Immature natural killer cell (primary cell): ENCODE measurements around the gene CCL28. TPM values are rescaled to one million over a fixed set of nuclear protein-coding genes. Genes with fewer than 3 reads are reported as not detected.
A peak's percentile ranks its signal among the peaks of the same experiment; 100 is the strongest.
"Not testable (repeated sequence)": the region's sequence is repeated elsewhere in the genome, so short reads cannot be mapped to it uniquely, and the experiment has no call there.

Experiments used
- DNase-seq, 3 donors: peaks; one replicate each; pipeline ENCODE4 v3.0.0; 2022; ENCODE audit warnings: mixed read lengths in 1 of 3
- H3K27ac Mint-ChIP-seq, 6 donors: one replicate each; pipeline ENCODE4 v1.8.0; 2020; ENCODE audit warnings: mixed read lengths in 6 of 6, mild to moderate bottlenecking in 5 of 6, inconsistent platforms in 4 of 6, moderate library complexity in 3 of 6
- H3K27me3 Mint-ChIP-seq, 3 donors: one replicate each; pipeline ENCODE4 v1.8.0; 2020 to 2021; ENCODE audit warnings: low read depth in 3 of 3, mild to moderate bottlenecking in 3 of 3, mixed read lengths in 3 of 3, moderate library complexity in 3 of 3, inconsistent platforms in 1 of 3
- H3K36me3 Mint-ChIP-seq, 3 donors: one replicate each; pipeline ENCODE4 v1.8.0; 2020; ENCODE audit warnings: mixed read lengths in 3 of 3, inconsistent platforms in 2 of 3, mild to moderate bottlenecking in 2 of 3
- H3K4me1 Mint-ChIP-seq, 2 donors: one replicate each; pipeline ENCODE4 v1.8.0; 2020; ENCODE audit warnings: inconsistent platforms in 2 of 2, mild to moderate bottlenecking in 2 of 2, mixed read lengths in 2 of 2, moderate library complexity in 1 of 2
- H3K4me3 Mint-ChIP-seq, 5 donors: one replicate each; pipeline ENCODE4 v1.8.0; 2020; ENCODE audit warnings: mild to moderate bottlenecking in 5 of 5, mixed read lengths in 5 of 5, inconsistent platforms in 3 of 5, moderate library complexity in 3 of 5
- H3K9me3 Mint-ChIP-seq, 6 donors: one replicate each; pipeline ENCODE4 v1.8.0; 2020; ENCODE audit warnings: mild to moderate bottlenecking in 6 of 6, mixed read lengths in 6 of 6, inconsistent platforms in 4 of 6, moderate library complexity in 3 of 6
- polyA plus RNA-seq, 3 donors: library from polyadenylated mRNA; unstranded; fragments of 300-500 nt; fragmentation: Illumina TruSeq; gene quantifications; one replicate each; pipeline ENCODE4 v1.2.3, GENCODE V29; 2021

CCL28 gene
- polyA plus RNA-seq, 3 donors from 2014 or later, result 5.0 to 12.1 (median 8.6) TPM

DNA sequence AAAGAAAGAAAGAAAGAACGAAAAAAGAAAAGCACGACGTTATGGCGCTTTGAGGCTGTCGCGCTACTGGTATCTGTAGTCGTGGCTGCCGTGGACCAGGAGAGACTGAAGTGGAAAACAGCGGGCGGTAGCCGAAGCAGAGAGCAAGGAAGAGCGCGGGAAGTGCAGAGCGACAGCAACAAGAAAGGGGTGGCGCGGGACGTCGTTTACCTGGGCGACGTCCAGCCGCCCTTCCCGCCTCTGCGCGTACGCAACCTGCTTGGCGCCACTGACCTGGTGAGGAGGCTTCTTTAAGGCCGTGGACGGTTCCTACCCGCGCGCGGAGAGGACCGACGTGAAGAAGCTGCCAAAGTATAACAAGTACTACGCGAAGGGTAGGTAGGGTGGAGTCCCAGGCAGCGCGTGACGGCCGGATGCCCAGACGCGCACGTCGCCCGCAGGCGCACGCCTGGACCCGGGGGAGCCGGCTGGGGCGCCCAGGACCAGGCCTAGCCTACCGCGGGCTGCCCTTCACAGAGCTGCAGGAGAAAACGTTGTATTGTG, 15.4 kb downstream of the CCL28 start:
- peaks cover 0 to 4% (median 0%) of the 10 kb centered on the region in 3 donors for H3K36me3 Mint-ChIP-seq
- peaks cover 0 to 2% (median 0%) of the 10 kb centered on the region in 3 donors for H3K27me3 Mint-ChIP-seq
- H3K27ac Mint-ChIP-seq, result peak overlapping the region; percentile 87 to 97 (median 90)
- no peaks in the 10 kb centered on the region for H3K9me3 Mint-ChIP-seq
- DNase-seq, result peak; percentile 70 to 77 (median 74)
- H3K4me3 Mint-ChIP-seq, result peak overlapping the region; percentile 94 to 99 (median 95)
- peaks cover 24 to 27% of the 10 kb centered on the region in 2 donors for H3K4me1 Mint-ChIP-seq

DNA sequence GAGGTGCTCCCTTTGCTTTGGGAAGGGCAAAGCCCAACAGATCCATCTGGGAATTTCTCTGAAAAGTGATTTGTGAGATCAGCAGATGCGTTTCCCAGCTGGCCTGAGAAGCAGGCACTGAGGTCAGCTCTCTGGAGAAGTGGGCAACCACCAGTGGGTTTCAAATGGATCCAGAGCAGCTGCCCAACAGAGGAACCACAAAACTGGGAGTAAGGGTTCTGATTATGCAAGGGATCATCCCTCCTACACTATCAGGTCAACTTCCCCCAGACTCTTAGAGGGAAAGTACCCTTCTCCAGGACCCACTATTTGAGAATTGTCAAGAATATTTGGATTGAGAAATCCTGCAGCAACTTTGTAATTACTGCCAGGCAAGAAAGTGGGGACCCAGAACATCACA, 21.7 kb downstream of the CCL28 start:
- Mint-ChIP-seq H3K27me3 (no peaks in the 10 kb centered on the region), H3K9me3 (no peaks in the 10 kb centered on the region), H3K27ac (peak overlapping the region in 1 of 6 donors; percentile 5), H3K36me3 (peaks cover 10 to 22% (median 19%) of the 10 kb centered on the region in 3 donors), H3K4me1 (peaks cover 10 to 18% of the 10 kb centered on the region in 2 donors), H3K4me3 (no peak overlapping the region)
- DNase-seq, result no peak

DNA sequence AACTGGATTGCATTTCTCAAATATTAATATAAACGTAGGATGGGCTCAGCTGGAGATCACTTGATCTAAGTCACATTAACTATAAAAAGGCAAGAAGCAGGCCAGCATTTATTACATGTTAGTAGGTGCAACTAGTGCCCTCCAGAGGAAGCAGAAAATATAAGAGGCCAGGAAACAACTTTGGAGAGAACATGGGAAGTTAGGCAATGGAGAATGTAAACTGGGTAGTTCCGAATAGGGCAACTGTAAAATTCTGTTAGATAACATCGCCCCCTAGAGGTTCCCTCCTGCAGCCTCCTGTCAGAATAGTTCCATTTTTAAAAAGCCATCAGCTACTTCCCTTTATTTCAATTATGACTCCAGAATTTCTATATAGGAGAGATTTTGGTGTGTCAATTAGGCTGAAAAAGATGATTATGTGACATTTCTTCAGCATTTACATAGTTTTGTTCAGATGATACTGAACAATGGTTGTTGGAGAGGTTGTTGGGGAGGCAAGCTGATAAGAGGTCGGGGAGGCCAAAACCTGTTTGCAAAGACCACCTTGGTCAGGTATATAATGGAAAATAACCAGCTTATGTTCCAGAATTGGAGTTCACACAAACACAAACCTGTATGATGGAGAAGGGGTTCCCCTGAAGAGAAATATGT, 22.4 kb downstream of the CCL28 start:
- no peaks in the 10 kb centered on the region for H3K27me3 Mint-ChIP-seq

DNA sequence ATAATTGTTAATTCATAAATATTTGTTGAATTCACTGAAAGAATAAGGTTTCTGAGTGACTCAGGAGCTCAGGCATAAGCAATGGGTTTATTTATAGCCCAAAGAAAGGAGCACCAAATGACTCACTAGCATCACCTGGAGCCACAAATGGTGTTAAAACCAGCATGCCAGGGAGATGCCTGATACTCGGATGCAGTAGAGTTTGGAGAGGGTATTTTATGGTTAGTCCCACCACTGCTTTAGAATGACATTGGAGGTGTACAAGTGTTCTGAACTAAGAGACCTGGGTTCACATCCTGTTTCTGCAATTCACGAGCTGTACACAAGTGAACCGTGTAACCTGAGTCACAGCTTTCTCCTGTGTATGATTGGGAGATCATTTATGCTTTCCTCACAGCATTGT, 25.2 kb downstream of the CCL28 start:
- no peak for DNase-seq
- Mint-ChIP-seq H3K4me1 (peaks cover 16 to 26% of the 10 kb centered on the region in 2 donors), H3K27me3 (peaks cover 0 to 1% (median 0%) of the 10 kb centered on the region in 3 donors), H3K9me3 (no peaks in the 10 kb centered on the region), H3K27ac (no peak overlapping the region), H3K36me3 (peaks cover 22 to 38% (median 26%) of the 10 kb centered on the region in 3 donors), H3K4me3 (no peak overlapping the region)

More for the DNA sequence above, 22.4 kb downstream of the CCL28 start:
- H3K9me3 Mint-ChIP-seq, result no peaks in the 10 kb centered on the region
- peak overlapping the region in 1 of 6 donors; percentile 64 for H3K27ac Mint-ChIP-seq
- peaks cover 7 to 18% of the 10 kb centered on the region in 2 donors for H3K4me1 Mint-ChIP-seq
- peaks cover 10 to 22% (median 19%) of the 10 kb centered on the region in 3 donors for H3K36me3 Mint-ChIP-seq
- peak; percentile 41 to 48 (median 43) for DNase-seq
- H3K4me3 Mint-ChIP-seq, result no peak overlapping the region

DNA sequence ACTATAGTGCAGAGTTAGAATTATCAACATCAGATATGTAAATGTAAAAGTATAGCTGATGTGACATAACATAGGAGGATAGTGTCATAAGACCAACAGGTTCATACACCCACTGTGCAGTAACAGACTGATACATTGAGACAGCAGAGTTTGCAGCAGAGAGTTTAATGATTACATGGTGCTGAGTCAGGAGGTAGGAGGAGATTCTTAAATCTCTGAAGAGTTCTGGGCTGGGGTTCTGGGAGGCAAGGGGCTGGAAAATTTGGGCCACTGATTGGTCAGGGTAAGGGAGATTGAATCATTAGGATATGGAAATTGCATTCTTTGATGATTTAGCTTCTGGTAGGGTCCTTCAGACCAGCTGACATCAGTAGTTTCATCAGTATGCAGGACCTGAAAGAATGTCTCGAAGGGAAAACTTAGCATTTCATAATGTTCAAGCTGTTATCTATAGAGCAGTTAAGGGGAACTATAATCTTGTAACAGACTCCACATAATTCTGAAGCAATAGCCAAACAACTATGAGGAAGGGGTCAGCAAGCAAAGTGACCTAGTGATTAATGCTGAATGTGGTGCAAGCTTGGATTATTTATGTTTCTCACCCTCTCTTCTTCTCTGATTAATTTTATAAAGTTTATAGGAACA, 35.6 kb downstream of the CCL28 start:
- Mint-ChIP-seq H3K9me3 (no peaks in the 10 kb centered on the region), H3K4me3 (no peak overlapping the region), H3K4me1 (peaks cover under 1 to 2% of the 10 kb centered on the region in 2 donors), H3K36me3 (peaks cover 9 to 37% (median 26%) of the 10 kb centered on the region in 3 donors), H3K27ac (no peak overlapping the region), H3K27me3 (no peaks in the 10 kb centered on the region)
- DNase-seq, result no peak

DNA sequence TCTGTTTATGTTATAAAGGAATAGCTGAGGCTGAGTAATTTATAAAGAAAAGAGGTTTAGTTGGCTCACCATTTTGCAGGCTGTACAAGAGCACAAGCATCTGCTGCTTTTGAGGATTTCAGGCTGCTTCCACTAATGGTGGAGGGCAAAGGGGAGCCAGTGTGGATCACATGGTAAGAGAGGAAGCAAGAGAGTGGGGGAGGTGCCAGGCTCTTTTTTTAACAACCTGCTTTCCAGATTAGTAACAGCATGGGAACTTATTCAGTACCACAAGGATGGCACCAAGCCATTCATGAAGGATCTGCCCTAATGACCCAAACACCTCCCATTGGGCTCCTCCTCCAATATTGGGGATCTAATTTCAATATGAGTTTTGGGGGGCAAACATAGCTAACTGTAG, 40.4 kb downstream of the CCL28 start:
- Mint-ChIP-seq H3K27ac (no peak overlapping the region), H3K4me1 (no peaks in the 10 kb centered on the region), H3K36me3 (peaks cover 17 to 39% (median 30%) of the 10 kb centered on the region in 3 donors), H3K27me3 (peaks cover 0 to 2% (median 0%) of the 10 kb centered on the region in 3 donors), H3K9me3 (no peaks in the 10 kb centered on the region), H3K4me3 (no peak overlapping the region)
- no peak for DNase-seq

DNA sequence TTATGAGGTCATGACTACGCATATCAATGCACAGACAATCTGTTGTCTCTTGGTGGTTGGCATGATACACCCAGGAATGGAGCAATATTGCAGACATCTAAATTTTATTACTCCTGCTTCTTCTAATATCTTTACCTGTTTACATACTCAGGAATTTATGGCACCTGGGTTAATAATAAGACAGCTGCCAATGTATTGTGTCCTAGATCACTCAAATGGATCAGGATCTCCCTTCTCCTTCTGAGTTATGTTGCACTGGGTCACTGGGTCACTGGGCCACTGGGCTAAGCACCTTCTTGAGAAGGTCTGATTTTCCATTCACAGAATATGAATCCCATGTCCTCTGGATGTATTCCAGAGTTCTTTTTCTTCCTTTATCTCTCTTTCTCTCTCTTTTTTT, 41.8 kb downstream of the CCL28 start:
- Mint-ChIP-seq H3K27ac (no peak overlapping the region), H3K27me3 (peaks cover 0 to 2% (median 2%) of the 10 kb centered on the region in 3 donors), H3K4me3 (no peak overlapping the region), H3K9me3 (no peaks in the 10 kb centered on the region), H3K4me1 (no peaks in the 10 kb centered on the region), H3K36me3 (peaks cover 9 to 28% (median 26%) of the 10 kb centered on the region in 3 donors)
- no peak for DNase-seq

DNA sequence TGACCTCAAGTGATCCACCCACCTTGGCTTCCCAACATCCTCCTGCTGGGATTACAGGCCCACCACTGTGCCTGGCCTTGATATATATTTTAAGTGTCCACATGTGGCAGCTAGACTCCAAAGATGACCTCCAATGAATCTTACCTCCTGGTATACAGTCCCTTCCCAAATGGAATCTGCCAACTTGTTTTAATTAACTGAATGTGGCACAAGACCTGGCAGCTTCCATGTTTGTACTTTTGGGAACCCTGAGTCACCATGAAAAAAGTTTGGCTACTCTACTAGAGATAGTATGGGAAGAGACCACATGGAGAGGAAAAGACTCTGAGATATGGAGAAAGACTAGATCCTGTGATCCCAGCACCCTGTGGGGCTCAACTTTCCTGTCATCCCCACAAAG, 42.5 kb downstream of the CCL28 start:
- Mint-ChIP-seq H3K36me3 (peaks cover 9 to 28% (median 26%) of the 10 kb centered on the region in 3 donors), H3K4me1 (no peaks in the 10 kb centered on the region), H3K4me3 (no peak overlapping the region), H3K9me3 (no peaks in the 10 kb centered on the region), H3K27ac (no peak overlapping the region), H3K27me3 (peaks cover 0 to 2% (median 2%) of the 10 kb centered on the region in 3 donors)
- no peak for DNase-seq

DNA sequence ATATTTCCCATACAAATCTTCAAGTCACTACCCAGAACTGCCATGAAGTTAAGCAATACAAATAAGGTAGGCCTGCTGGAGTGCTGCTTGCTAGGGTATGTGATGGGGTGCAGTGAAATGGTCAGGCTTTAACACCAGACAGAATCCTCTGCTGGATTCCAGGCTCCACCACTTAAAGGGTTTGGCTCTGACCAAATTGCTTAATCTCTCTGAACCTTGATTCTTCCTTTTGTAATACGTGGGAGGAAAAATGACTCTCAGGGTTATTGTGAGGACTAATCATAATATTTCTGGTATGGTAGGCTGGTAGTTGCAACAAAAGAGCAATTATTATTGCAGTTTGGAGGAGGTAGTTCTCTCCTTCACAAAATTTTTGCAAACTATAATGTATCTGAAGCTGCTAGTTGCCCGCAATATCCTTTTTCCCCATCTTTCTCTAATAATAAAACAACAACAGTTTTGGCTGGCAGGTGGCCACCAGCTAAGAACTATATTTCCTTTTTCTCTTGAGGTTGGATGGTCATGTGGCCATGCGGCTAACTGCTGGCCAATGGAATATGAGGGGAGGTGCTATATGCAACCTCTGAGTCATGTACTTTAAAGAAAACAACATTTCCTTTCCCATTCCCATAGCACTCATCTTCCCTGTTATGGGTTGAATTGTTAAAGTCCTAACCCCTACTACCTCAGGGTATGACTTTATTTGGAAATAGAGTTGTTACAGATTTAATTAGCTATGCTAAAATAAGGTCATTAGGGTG, 44.1 kb downstream of the CCL28 start:
- Mint-ChIP-seq H3K4me3 (no peak overlapping the region), H3K9me3 (no peaks in the 10 kb centered on the region), H3K27me3 (peaks cover 0 to 2% (median 2%) of the 10 kb centered on the region in 3 donors), H3K36me3 (peaks cover 9 to 20% (median 17%) of the 10 kb centered on the region in 3 donors), H3K4me1 (no peaks in the 10 kb centered on the region), H3K27ac (no peak overlapping the region)
- DNase-seq, result no peak

DNA sequence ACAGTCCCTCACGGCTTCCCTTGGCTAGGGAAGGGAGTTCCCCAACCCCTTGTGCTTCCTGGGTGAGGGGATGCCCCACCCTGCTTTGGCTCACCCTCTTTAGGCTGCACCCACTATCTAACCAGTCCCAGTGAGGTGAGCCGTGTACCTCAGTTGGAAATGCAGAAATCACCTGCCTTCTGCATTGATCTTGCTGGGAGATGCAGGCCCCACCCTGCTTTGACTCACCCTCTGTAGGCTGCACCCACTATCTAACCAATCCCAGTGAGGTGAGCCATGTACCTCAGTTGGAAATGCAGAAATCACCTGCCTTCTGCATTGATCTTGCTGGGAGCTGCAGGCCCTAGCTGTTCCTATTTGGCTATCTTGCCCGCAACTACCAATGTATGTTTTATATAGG, 44.7 kb downstream of the CCL28 start:
- Mint-ChIP-seq H3K27me3 (peaks cover 0 to 2% (median 2%) of the 10 kb centered on the region in 3 donors), H3K36me3 (peaks cover 9 to 20% (median 17%) of the 10 kb centered on the region in 3 donors), H3K4me3 (no peak overlapping the region), H3K27ac (no peak overlapping the region), H3K4me1 (no peaks in the 10 kb centered on the region), H3K9me3 (no peaks in the 10 kb centered on the region)
- DNase-seq, result no peak

DNA sequence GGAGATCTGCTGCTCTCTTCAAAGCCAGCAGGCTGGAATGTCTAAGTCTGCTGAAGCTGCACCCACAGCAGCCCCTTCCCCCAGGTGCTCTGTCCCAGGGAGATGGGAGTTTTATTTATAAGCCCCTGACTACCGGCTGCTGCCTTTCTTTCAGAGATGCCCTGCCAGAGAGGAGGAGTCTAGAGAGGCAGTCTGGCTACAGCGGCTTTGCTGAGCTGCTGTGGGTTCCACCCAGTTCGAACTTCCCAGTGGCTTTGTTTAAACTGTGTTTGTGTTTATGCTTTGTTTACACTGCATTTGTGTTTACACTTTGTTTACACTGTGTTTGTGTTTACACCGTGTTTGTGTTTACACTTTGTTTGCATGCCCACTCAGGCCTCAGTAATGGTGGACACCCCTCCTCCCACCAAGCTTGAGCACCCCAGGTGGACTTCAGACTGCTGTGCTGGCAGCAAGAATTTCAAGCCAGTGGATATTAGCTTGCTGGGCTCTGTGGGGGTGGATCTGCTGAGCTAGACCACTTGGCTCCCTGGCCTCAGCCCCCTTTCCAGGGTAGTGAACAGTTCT, 45.4 kb downstream of the CCL28 start:
- H3K4me3 Mint-ChIP-seq, H3K27ac Mint-ChIP-seq, DNase-seq, H3K27me3 Mint-ChIP-seq, H3K9me3 Mint-ChIP-seq, H3K4me1 Mint-ChIP-seq: not testable (repeated sequence)
- H3K36me3 Mint-ChIP-seq, result peaks cover 9 to 17% (median 16%) of the 10 kb centered on the region in 3 donors

DNA sequence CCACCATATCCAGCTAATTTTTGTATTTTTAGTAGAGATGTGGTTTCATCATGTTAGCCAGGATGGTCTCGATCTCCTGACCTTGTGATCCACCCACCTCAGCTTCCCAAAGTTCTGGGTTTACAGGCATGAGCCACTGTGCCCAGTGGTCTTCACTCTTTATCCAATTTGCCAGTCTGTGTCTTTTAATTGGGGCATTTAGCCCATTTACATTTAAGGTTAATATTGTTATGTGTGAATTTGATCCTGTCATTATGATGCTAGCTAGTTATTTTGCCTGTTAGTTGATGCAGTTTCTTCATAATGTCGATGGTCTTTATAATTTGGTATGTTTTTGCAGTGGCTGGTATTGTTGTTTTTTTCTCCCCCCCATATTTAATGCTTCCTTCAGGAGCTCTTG, 47.0 kb downstream of the CCL28 start:
- not testable (repeated sequence) for H3K4me1 Mint-ChIP-seq, DNase-seq, H3K27ac Mint-ChIP-seq, H3K27me3 Mint-ChIP-seq, H3K4me3 Mint-ChIP-seq, H3K9me3 Mint-ChIP-seq
- peaks cover 9 to 14% (median 12%) of the 10 kb centered on the region in 3 donors for H3K36me3 Mint-ChIP-seq

DNA sequence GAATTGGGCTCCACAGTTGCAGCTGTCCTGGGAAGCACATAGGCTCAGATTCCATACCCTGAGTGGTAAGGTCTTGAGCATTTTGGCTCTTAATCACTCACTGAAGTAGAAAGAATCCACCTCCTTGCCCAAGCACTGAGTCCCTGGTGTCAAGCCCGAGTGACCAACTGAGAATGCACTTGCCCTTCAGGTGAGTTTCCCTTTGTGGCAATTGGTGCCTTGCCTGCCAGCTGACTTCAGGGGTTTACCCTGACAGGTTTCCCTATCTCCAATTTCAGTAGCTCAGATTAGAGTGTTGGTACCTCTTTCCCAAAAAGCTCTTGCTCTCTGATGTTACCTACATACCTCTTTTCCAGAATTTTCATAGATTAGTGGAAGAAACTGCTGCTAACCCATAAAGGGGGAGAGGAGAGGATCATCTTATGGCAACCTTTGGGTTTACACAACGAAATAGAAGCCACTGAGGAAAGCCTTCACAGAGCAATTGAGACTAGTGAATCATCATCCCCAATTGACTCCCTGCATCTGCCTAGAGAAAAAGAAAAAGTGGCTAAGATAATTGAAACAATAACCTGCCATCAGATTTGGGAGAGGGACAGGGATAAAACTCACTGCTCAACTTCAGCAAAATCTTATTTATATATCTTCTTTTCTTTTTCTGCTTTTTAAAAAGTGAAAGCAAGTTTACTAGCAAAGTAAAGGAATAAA, 48.6 kb downstream of the CCL28 start:
- H3K4me3 Mint-ChIP-seq, result no peak overlapping the region
- no peak overlapping the region for H3K27ac Mint-ChIP-seq
- H3K4me1 Mint-ChIP-seq, result no peaks in the 10 kb centered on the region
- no peak for DNase-seq
- peaks cover 0 to 6% (median 2%) of the 10 kb centered on the region in 6 donors for H3K9me3 Mint-ChIP-seq
- H3K27me3 Mint-ChIP-seq, result peaks cover 0 to 4% (median under 1%) of the 10 kb centered on the region in 3 donors
- H3K36me3 Mint-ChIP-seq, result peaks cover 5 to 8% (median 8%) of the 10 kb centered on the region in 3 donors
